NCI-H187 treated with DMSO at 0.1 percent for 48 hours (cell line): ENCODE data around the gene CLEC16A.

ENCODE experiments used
- DNase-seq: peaks from one replicate; lab custom pipeline; 2025; lab: John Stamatoyannopoulos, UW

Gene CLEC16A

DNA sequence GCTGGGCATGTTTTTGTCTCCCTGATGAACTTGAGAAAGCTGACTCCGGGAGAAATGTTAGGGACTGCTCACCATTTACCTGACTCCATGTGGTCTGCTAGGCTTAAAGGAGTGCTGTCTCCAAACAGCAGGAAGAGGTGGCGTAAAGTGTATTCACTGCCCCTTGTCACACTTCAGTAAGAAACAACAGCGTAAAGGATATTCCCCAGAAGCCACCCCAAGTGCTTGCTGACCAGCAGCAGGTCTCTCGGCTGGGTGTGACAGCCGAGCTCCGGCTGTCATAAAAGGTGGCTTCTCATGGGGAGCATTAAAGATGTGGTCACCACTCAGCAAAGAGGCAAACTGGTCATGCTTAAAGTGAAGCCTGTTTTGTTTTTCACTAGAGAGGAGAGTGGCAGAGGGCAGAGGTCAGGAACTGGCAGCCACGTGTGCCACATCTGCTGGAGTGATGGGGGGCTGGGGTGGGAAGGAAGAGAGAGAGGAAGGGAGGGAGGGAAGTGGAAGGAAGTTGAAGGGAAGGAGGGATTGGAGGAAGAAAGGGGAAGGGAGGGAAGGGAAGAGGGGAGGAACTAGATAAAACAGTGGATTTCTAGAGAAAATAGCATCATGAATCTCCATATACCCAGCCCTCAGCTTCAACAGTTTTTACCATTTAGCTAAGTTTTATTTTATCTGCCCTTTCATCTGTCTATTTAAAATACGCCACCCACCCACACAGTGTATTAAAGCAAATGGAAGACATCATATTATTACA is 119.3 kb downstream of the CLEC16A start:
- peak; percentile 67 for DNase-seq

DNA sequence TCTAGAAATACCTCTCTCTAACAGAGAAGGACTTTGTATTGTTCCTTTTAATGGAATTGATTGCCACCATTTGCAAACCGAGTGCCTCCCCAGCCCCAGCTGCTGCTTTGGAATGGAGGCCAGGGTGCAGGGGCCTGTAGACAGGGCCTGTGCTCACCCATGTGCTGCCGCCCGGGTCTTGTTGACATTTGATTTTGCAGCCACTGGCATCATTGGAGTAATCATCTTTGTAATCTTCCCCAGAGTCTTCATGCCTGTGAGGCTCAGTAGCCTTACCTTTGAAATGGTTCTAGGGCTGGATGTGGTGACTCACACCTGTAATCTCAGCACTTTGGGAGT is 119.8 kb downstream of the CLEC16A start:
- no peak for DNase-seq

DNA sequence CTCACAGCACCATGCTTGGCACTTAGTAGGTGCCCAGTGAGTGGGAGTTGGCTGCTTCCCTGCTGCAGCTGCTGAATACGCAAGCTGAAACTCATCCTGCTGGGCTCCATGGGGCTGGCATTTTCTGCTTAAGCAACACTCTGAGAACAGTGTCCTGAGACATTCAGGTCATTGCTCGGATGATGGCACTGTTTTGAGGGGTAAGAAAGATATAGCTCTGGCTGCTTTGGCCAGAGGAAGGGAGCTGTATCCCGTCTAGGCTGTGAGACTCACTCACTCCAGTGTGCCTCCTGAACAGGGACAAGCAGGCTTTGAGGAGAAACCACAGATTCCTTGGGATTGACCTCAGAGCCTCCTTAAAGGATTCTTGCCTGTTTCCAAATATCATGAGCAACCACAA is 120.5 kb downstream of the CLEC16A start:
- DNase-seq = no peak

GRCh38 chr16:11066261-11066870 is 122.0 kb downstream of the CLEC16A start:
- no peak for DNase-seq

- no peak for DNase-seq
Observed at GRCh38 chr16:11067266-11067665, 122.9 kb downstream of the CLEC16A start.

DNA sequence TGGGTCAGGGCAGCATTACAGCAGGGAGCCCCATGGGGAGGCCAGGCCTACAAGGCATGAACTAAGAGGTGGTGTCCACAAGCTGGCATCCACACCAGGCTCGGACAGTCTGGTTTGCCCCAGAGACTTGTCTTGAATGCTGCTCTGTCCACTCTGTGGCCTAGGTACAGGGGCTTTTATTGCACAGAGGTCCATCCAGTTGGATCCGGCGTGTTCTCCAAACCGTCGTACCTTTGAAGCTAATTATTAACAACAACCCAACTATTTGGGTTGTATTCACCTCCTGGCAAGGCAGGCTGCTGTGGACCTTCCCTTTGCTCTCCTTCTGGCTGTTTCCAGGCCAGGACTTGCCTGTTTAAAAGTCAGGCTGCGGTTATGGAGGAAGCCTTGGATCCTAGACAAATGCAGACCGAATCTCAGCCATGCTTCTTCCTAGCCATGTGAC is 123.4 kb downstream of the CLEC16A start:
- no peak for DNase-seq

GRCh38 chr16:11071829-11072228 is 127.5 kb downstream of the CLEC16A start:
- DNase-seq = no peak

DNA sequence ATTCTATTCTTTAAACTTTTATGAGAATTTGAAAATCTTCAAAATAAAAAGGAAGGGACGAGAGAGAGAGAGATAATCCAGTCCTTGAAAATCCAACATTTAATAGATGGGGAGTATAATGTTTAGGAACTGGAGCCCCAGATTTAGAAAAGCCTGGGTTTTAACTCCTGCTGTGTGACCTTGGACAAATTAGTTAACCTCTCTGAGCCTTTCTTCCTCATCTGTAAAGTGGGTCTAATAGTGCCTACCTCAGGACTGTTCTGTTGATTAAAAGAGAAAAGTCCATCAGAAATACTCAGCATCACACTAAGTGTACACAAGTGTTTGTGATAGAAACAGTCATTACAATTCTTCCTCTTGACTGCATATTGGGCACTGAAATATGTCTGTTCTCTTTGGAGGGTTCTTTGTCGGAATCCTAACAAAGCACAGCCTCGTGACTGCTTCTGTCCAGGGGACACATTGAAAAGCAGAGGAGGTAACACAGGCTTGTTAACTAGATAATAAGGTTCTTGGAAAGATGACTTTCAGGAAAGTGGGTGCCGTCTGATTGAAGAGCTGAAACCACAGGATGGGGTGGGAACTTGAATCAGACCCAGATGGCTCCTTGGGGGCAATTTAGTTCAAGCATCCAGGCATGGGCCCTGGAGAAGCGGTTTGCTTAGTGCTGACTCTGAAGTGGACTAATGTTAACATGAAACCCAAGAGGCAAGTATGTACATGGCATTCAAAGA is 128.2 kb downstream of the CLEC16A start:
- DNase-seq = peak; percentile 20

DNA sequence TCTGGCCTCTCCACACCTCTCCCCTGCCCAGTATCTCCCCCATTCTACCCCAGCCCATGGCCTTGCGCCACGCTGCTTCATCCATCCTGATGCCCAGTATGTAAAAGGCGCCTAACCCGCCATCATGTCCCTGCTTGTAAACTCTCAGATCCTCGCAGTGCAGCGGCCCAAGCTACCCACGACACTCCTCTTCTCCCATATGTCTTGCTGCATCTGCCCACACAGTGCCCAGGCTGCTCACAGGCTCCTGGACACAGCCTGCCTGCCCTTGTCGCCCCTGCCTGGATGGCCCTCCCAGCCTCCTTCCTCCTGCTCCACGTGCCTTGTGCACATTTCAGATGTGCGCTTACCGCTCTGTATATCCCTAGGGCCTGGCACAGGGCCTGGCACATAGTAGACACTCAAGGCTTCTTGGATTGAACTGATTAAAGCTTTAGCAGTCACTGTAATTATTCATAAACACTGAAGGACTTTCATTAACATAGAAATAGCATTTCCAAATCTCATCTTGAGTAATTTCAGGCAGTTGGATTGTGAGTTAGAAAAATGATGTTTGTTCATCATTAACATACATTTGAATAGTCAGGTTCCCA is 129.1 kb downstream of the CLEC16A start:
- DNase-seq = no peak

- DNase-seq = no peak
Observed at GRCh38 chr16:11074131-11074530, 129.8 kb downstream of the CLEC16A start.

DNA sequence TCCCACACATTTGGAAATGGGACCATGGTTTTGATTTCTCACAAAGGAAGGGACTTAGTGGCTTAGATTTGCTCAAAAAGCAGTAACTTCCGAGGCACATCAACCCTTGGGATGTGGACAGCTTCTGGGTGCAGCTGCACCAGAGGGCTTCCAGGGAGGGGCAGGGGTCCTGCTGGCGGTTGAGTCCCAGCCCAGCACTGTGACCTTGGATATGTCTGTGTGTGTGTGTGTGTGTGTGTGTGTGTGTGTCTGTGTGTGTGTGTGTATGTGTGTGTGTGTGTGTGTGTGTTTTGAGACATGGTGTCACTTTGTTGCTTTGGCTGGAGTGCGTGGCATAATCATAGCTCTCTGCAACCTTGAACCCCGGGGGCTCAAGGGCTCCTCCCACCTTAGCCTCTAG is 130.8 kb downstream of the CLEC16A start:
- DNase-seq = no peak

- no peak for DNase-seq
Observed at GRCh38 chr16:11076259-11077018, 132.1 kb downstream of the CLEC16A start.

DNA sequence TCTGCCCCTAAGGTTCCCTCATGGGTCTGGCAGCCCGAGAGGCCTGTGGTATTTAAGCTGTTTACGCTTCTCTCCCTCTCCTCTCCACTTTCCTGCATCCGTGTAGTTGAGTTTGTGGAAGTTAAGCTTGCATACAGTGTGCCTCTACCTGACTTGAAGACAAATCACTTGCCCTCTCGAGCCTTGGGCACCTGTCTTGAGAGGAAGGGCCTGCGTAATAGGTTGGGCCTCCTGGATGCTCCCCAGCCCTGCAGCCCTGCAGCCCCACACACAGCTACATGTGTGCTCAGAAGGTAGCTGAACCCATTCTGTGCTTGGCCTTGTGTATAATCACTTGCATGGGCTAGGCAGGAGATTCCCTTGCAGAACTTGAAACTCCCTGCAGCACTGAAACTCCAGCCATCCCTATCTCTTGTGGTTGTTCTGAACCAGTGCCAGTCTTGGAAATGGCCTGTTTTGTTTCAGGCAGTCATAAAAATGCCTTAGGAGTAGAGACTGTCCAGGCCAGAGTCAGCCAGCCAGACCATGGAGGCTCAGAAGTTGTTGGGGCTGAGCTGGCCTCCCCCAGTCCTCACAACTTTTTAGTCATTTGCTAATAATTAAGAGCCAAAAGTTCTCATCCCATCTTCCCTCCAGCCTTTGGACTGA is 134.6 kb downstream of the CLEC16A start:
- no peak for DNase-seq

GRCh38 chr16:11079652-11080187 is 135.4 kb downstream of the CLEC16A start:
- DNase-seq = no peak

- DNase-seq = no peak
Observed at GRCh38 chr16:11080327-11080967, 136.1 kb downstream of the CLEC16A start.

GRCh38 chr16:11080999-11081630 is 136.8 kb downstream of the CLEC16A start:
- DNase-seq = no peak

DNA sequence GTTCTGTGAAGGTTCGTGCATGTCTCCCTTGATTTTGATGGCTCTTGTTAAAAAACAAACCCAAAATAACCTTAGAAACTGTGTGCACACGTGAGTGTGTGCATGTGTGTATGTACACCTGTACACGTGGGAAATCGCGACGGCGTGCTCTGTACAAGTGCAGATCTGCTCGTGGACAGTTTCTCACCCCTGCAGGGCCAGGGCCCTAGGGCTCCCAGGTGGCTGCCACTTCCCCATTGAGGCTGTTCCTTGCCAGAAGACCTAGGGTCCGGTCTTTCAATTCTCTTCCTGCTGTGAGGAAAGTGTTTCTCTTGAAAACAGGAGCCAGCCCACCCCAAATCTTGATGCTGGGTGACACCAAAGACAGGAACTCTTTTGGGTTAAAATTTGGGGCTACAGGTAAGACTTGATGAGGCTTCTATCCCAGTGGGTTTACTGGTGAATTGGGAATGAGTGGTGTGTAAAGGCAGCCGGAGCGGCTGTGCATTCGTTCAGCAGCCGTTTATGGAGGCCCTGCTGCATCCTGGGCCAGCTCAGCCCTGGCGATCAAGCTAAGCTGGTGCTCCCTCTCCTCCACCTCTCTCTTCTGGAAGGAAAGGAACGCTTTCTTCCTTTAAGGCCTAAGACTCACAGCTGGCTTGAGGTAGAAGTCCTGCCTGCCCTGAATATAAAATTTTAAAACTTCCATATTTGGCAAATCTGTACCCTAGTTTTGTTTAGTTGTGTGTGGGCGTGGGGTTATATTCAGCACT is 137.9 kb downstream of the CLEC16A start:
- DNase-seq = no peak

GRCh38 chr16:11082860-11083388 is 138.6 kb downstream of the CLEC16A start:
- no peak for DNase-seq

DNA sequence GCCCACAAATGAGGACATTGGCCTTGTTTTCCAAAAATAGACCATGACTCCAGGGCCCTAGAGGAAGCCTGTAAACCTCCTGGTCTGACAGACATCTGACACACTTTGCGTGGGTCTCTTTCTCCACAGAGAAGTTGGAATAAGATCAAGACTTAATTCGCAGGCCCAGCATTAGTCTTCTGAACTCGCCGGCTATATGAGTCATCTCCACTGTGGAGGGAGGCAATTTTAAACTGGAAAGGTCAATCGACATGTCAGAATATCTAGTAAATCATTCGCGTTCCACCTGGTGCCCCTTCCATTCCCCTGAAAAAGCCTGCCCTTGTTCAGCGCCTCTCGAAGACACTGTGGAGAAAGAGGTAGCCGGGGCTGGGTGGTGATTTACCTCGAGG is 140.1 kb downstream of the CLEC16A start:
- no peak for DNase-seq
